K562 (cell line): ENCODE results near the gene MS4A1. TPM values are rescaled to one million over a fixed set of nuclear protein-coding genes. Genes with fewer than 3 reads are reported as not detected.

ENCODE experiments used
- CEBPZ ChIP-seq: fragments of 150-350 bp; IDR thresholded peaks from 2 replicates; pipeline ENCODE4 v1.6.1; 2014; ENCODE audit warnings: low read depth, mild to moderate bottlenecking, low read length, borderline replicate concordance
- GTF2E2 ChIP-seq: fragments of 200-800 bp; sonication (Bioruptor generic); IDR thresholded peaks from 2 replicates; pipeline ENCODE4 v1.6.1; 2016; ENCODE audit warnings: missing genetic modification characterization, missing compliant biosample characterization
- HNRNPK ChIP-seq: fragments of 200-400 bp; formaldehyde crosslinking; IDR thresholded peaks from one replicate; pipeline ENCODE4 v1.6.1; 2018; ENCODE audit warnings: mild to moderate bottlenecking, low read depth, low read length; ENCODE audit not compliant: poor library complexity, severe bottlenecking
- HNRNPLL ChIP-seq: fragments of 200-400 bp; formaldehyde crosslinking; IDR thresholded peaks from 2 replicates; pipeline ENCODE4 v1.6.1; 2017; ENCODE audit warnings: low read length, low read depth, mild to moderate bottlenecking; ENCODE audit not compliant: poor library complexity, severe bottlenecking
- NR2C1 ChIP-seq, 2 experiments: fragments of 450-650 bp; IDR thresholded peaks; 2 replicates each; pipeline ENCODE4 v1.6.1; 2017; ENCODE audit warnings: mild to moderate bottlenecking in 2 of 2, antibody characterized with exemption in 1 of 2, inconsistent platforms in 1 of 2, missing compliant biosample characterization in 1 of 2, missing genetic modification characterization in 1 of 2
- NR2C2 ChIP-seq, 2 experiments: fragments of 200-800 bp in 1 of 2; sonication (Bioruptor generic) in 1 of 2; sonication (generic) in 1 of 2; formaldehyde crosslinking in 1 of 2; IDR thresholded peaks; 2 replicates each; pipeline versions ENCODE4 v1.6.1 to v1.8.0; 2016 to 2022; ENCODE audit warnings: mild to moderate bottlenecking in 1 of 2, missing compliant biosample characterization in 1 of 2, missing genetic modification characterization in 1 of 2, missing genetic modification reagents in 1 of 2
- NRF1 ChIP-seq, 2 experiments: fragments of 450-650 bp; IDR thresholded peaks in 1 of 2; conservative IDR thresholded peaks in 1 of 2; 2 replicates each; pipeline ENCODE4 v1.6.1; 2014; ENCODE audit warnings: mild to moderate bottlenecking in 2 of 2
- POLR2G ChIP-seq: fragments of 200-400 bp; formaldehyde crosslinking; IDR thresholded peaks from 2 replicates; pipeline ENCODE4 v1.6.1; 2017; ENCODE audit warnings: low read depth, mild to moderate bottlenecking, antibody characterized with exemption, low read length, moderate library complexity
- RBM39 ChIP-seq: fragments of 200-400 bp; formaldehyde crosslinking; optimal IDR thresholded peaks from 2 replicates; pipeline ENCODE3; 2018; ENCODE audit warnings: low read depth, low read length
- SIN3A ChIP-seq, 2 experiments: fragments of 150-350 bp in 1 of 2; IDR thresholded peaks; 2 replicates each; pipeline ENCODE4 v1.6.1; 2011 to 2016; ENCODE audit warnings: borderline replicate concordance in 2 of 2, low read depth in 2 of 2, low read length in 2 of 2, mild to moderate bottlenecking in 2 of 2, moderate library complexity in 2 of 2; ENCODE audit not compliant: control insufficient read depth in 1 of 2
- SIN3B ChIP-seq: fragments of 450-650 bp; IDR thresholded peaks from 2 replicates; pipeline ENCODE4 v1.6.1; 2017; ENCODE audit warnings: low read depth, mild to moderate bottlenecking, moderate library complexity
- TBL1XR1 ChIP-seq, 2 experiments: IDR thresholded peaks; 2 replicates each; pipeline ENCODE4 v1.6.1; 2012; ENCODE audit warnings: improper control_type of control experiment in 2 of 2, low read length in 2 of 2, mild to moderate bottlenecking in 1 of 2
- THRAP3 ChIP-seq: fragments of 450-650 bp; IDR thresholded peaks from 2 replicates; pipeline ENCODE4 v1.6.1; 2016; ENCODE audit warnings: mild to moderate bottlenecking, inconsistent platforms, borderline replicate concordance
- ZC3H8 ChIP-seq: fragments of 450-650 bp; IDR thresholded peaks from 2 replicates; pipeline ENCODE4 v1.6.1; 2017
- ZNF347 ChIP-seq: fragments of 450-650 bp; formaldehyde crosslinking; IDR thresholded peaks from 2 replicates; pipeline ENCODE4 v1.4.0; 2020; ENCODE audit warnings: low read depth, mild to moderate bottlenecking, moderate library complexity
- polyA plus RNA-seq, 8 experiments: library from polyadenylated mRNA; depleted of rRNA in 4 of 8; stranded (reverse) in 5 of 8; unstranded in 3 of 8; fragments of >200 nt; fragmentation: Nextera tagmentation in 2 of 8; fragmentation: Illumina TruSeq in 1 of 8; extraction: Ambion mirVana in 2 of 8; extraction: Trizol in 1 of 8; gene quantifications; 2 replicates each; pipeline versions ENCODE4 v1.2.1 to v1.2.3, GENCODE V29; 2011 to 2014; ENCODE audit warnings: inconsistent platforms in 1 of 8, missing spikeins in 1 of 8
- total RNA-seq, 7 experiments: library from RNA; depleted of rRNA in 6 of 7; stranded (reverse); fragments of >200 nt in 6 of 7; fragmentation: Illumina TruSeq in 2 of 7; extraction: Trizol in 2 of 7; gene quantifications; 2 replicates each; pipeline versions ENCODE4 v1.2.1 to v1.2.3, GENCODE V29; 2011 to 2021; ENCODE audit warnings: low replicate concordance in 1 of 7
- TF ChIP-seq, protein P1 (sequence below): fragments of 450-650 bp; IDR thresholded peaks from 2 replicates; pipeline ENCODE4 v1.7.0; 2016; ENCODE audit warnings: borderline replicate concordance
- TF ChIP-seq, protein P2 (sequence below), 2 experiments: fragments of 450-650 bp; IDR thresholded peaks; 2 replicates each; pipeline ENCODE4 v1.6.1; 2016
- TF ChIP-seq, protein P3 (sequence below): sonication (generic); IDR thresholded peaks from 2 replicates; pipeline ENCODE4 v1.6.1; 2016

The MS4A1 gene
- total and polyA plus RNA-seq, 9 of the 15 experiments (the other 6 are each of a cell fraction or from before 2014, with no cell fraction given): 0.01 to 0.24 (median 0.03) TPM; not detected in 5

DNA sequence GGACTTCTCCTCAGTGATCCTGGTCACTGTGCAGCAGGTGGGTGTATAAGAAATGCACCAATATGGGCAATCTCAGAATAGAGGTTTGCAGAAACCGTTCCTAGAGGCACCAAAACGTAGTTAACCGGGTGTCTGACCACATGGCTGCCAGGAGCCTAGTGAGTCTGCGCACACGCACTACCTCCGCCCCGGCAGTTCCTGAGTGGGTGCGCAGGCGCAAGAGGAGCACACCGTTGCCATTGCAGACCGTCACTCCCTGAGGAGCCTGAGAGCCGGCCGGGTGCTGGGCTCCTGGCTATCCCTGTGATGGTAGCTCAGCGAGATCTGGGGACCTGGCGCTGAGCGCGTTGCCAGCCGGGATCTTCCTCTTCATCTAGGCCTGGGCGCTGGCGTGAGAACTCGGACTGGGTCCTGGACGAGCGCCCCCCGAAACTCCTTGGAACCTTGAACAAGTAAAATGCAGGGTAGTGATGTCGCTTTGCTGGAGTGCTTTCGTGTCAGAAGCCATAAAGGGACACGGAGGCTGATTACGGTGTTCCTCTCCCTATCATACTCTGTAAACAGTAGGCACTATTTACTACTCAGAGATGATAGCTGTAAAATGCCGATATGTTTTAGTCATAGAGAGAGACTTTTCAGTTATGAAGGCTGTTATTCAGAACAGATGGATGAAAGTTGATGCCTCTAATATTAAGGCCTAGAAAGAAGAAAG is 59.7 kb downstream of the MS4A1 start, which contains the start of gene MS4A13 (continued):
- TF ChIP-seq, protein P1, sequence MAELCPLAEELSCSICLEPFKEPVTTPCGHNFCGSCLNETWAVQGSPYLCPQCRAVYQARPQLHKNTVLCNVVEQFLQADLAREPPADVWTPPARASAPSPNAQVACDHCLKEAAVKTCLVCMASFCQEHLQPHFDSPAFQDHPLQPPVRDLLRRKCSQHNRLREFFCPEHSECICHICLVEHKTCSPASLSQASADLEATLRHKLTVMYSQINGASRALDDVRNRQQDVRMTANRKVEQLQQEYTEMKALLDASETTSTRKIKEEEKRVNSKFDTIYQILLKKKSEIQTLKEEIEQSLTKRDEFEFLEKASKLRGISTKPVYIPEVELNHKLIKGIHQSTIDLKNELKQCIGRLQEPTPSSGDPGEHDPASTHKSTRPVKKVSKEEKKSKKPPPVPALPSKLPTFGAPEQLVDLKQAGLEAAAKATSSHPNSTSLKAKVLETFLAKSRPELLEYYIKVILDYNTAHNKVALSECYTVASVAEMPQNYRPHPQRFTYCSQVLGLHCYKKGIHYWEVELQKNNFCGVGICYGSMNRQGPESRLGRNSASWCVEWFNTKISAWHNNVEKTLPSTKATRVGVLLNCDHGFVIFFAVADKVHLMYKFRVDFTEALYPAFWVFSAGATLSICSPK: no peak
- no peak for TF ChIP-seq HNRNPK
- TF ChIP-seq, protein P2, sequence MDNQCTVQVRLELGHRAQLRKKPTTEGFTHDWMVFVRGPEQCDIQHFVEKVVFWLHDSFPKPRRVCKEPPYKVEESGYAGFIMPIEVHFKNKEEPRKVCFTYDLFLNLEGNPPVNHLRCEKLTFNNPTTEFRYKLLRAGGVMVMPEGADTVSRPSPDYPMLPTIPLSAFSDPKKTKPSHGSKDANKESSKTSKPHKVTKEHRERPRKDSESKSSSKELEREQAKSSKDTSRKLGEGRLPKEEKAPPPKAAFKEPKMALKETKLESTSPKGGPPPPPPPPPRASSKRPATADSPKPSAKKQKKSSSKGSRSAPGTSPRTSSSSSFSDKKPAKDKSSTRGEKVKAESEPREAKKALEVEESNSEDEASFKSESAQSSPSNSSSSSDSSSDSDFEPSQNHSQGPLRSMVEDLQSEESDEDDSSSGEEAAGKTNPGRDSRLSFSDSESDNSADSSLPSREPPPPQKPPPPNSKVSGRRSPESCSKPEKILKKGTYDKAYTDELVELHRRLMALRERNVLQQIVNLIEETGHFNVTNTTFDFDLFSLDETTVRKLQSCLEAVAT (IDR thresholded peaks at IDR 0.05): no peak
- no peak for TF ChIP-seq NR2C1 (IDR thresholded peaks at IDR 0.05)
- TF ChIP-seq NR2C1 (tag; IDR thresholded peaks at IDR 0.05): no peak
- peak; percentile 93 to 94 for TF ChIP-seq NRF1 (conservative IDR thresholded peaks at IDR 0.05 in 1 of 2, IDR thresholded peaks at IDR 0.05 in 1 of 2)
- TF ChIP-seq ZC3H8: no peak
- TF ChIP-seq POLR2G: peak; percentile 83
- no peak for TF ChIP-seq TBL1XR1 (IDR thresholded peaks at IDR 0.05; ENCODE audit: low read length in 2 of 2)
- TF ChIP-seq SIN3B: no peak
- TF ChIP-seq HNRNPLL: peak; percentile 61
- no peak for TF ChIP-seq NR2C2 (CRISPR knock-in tag; IDR thresholded peaks at IDR 0.05)
- TF ChIP-seq NR2C2 (tag; IDR thresholded peaks at IDR 0.05): peak; percentile 57
- no peak for TF ChIP-seq THRAP3
- no peak for TF ChIP-seq RBM39
- TF ChIP-seq, protein P3, sequence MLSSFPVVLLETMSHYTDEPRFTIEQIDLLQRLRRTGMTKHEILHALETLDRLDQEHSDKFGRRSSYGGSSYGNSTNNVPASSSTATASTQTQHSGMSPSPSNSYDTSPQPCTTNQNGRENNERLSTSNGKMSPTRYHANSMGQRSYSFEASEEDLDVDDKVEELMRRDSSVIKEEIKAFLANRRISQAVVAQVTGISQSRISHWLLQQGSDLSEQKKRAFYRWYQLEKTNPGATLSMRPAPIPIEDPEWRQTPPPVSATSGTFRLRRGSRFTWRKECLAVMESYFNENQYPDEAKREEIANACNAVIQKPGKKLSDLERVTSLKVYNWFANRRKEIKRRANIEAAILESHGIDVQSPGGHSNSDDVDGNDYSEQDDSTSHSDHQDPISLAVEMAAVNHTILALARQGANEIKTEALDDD: no peak
- TF ChIP-seq CEBPZ: no peak
- TF ChIP-seq SIN3A (IDR thresholded peaks at IDR 0.05; ENCODE audit: borderline replicate concordance in 2 of 2, control insufficient read depth in 1 of 2, low read depth in 2 of 2, low read length in 2 of 2): no peak
- TF ChIP-seq ZNF347 (CRISPR knock-in tag): no peak
- TF ChIP-seq GTF2E2 (tag): no peak
